Smooth muscle cell (in vitro differentiated cells): ENCODE results near the gene PEBP1. TPM values are rescaled to one million over a fixed set of nuclear protein-coding genes. Genes with fewer than 3 reads are reported as not detected.
A peak's percentile ranks its signal among the peaks of the same experiment; 100 is the strongest.

Source experiments
- DNase-seq: peaks from one replicate; lab custom pipeline; 2025; ENCODE audit not compliant: unreplicated experiment; lab: John Stamatoyannopoulos, UW
- H2AFZ ChIP-seq: fragments of 200-600 bp; sonication (generic); 2 replicates; pipeline ENCODE4 v1.6.0; 2016; ENCODE audit warnings: antibody characterized with exemption, low read depth, mild to moderate bottlenecking
- H3F3A ChIP-seq: fragments of 200-600 bp; sonication (generic); 2 replicates; pipeline ENCODE4 v1.6.0; 2017; ENCODE audit warnings: antibody characterized with exemption, low read depth
- H3K27ac ChIP-seq: fragments of 200-600 bp; sonication (generic); 2 replicates; pipeline ENCODE4 v1.5.1; 2016; ENCODE audit warnings: low read depth, mild to moderate bottlenecking
- H3K27me3 ChIP-seq: fragments of 200-600 bp; sonication (generic); 2 replicates; pipeline ENCODE4 v1.6.1; 2016; ENCODE audit warnings: low read depth, mild to moderate bottlenecking
- H3K36me3 ChIP-seq: fragments of 200-600 bp; sonication (generic); 2 replicates; pipeline ENCODE4 v1.5.1; 2016; ENCODE audit warnings: low read depth
- H3K4me1 ChIP-seq: fragments of 200-600 bp; sonication (generic); 2 replicates; pipeline ENCODE4 v1.5.1; 2016; ENCODE audit warnings: low read depth
- H3K4me2 ChIP-seq: fragments of 200-600 bp; sonication (generic); 2 replicates; pipeline ENCODE4 v1.6.0; 2016; ENCODE audit warnings: mild to moderate bottlenecking
- H3K4me3 ChIP-seq: fragments of 200-600 bp; sonication (generic); 2 replicates; pipeline ENCODE4 v1.5.1; 2016; ENCODE audit warnings: mild to moderate bottlenecking
- H3K79me2 ChIP-seq: fragments of 200-600 bp; sonication (generic); 2 replicates; pipeline ENCODE4 v1.6.0; 2016; ENCODE audit warnings: low read depth, mild to moderate bottlenecking
- H3K9ac ChIP-seq: fragments of 200-600 bp; sonication (generic); 2 replicates; pipeline ENCODE4 v1.6.0; 2016; ENCODE audit warnings: low read depth
- H3K9me3 ChIP-seq: fragments of 200-600 bp; sonication (generic); replicated peaks from 2 replicates; pipeline ENCODE4 v1.5.1; 2016; ENCODE audit warnings: low read depth
- H4K20me1 ChIP-seq: fragments of 200-600 bp; sonication (generic); 2 replicates; pipeline ENCODE4 v1.6.0; 2016; ENCODE audit warnings: low read depth
- whole genome bisulfite sequencing: methylation state at CpG from one replicate; pipeline ENCODE4 v1.1.7; 2016; ENCODE audit warnings: low lambda C conversion rate; 5-methylcytosine and 5-hydroxymethylcytosine counted together
- polyA plus RNA-seq: library from polyadenylated mRNA; unstranded; fragments of >200 nt; fragmentation: Nextera tagmentation; extraction: Ambion mirVana; gene quantifications from 2 replicates; pipeline ENCODE4 v1.2.1, GENCODE V29; 2016
- total RNA-seq: library from RNA; depleted of rRNA; stranded (reverse); fragments of >200 nt; gene quantifications from 2 replicates; pipeline ENCODE4 v1.2.3, GENCODE V29; 2014
- TF ChIP-seq, protein P1 (sequence below): fragments of 200-600 bp; sonication (generic); IDR thresholded peaks from 2 replicates; pipeline ENCODE4 v1.5.1; 2017; ENCODE audit warnings: borderline replicate concordance, mild to moderate bottlenecking, antibody characterized with exemption; ENCODE audit not compliant: insufficient read depth, poor library complexity, severe bottlenecking

The PEBP1 gene
- total and polyA plus RNA-seq, 2 experiments from 2014 or later, result 118 to 199 TPM

DNA sequence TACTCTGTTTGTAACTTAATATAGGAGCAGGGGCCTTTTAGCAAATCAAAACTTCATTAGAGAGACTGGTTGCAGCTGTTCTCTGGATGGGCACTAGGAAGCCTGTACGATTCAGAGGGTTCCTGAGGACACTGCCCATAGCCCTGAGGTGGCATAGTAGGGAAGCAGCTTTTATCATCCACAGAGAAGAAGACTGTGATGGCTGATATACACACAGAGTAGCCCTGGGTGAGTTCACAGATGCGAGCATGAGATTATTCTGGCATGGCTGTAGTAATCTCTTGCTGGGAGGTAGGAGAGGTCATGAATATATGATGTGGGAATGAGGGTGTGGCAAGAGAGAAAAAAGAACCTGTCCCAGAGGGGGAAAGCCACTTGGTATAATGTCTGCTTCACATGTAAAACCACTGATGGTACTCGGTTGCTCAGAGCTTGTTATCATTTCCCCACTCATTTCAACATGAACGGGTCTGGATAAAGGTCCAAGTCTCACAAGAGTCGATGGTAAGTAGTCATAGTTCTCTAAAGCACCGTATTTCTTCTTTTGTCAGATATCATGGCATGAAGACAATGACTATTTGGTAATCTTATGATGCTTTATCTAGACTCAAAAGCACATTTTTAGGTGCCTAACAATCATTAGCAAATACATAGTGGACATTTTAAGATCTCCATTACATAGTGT is 52.0 kb downstream of the PEBP1 start:
- TF ChIP-seq, protein P1, sequence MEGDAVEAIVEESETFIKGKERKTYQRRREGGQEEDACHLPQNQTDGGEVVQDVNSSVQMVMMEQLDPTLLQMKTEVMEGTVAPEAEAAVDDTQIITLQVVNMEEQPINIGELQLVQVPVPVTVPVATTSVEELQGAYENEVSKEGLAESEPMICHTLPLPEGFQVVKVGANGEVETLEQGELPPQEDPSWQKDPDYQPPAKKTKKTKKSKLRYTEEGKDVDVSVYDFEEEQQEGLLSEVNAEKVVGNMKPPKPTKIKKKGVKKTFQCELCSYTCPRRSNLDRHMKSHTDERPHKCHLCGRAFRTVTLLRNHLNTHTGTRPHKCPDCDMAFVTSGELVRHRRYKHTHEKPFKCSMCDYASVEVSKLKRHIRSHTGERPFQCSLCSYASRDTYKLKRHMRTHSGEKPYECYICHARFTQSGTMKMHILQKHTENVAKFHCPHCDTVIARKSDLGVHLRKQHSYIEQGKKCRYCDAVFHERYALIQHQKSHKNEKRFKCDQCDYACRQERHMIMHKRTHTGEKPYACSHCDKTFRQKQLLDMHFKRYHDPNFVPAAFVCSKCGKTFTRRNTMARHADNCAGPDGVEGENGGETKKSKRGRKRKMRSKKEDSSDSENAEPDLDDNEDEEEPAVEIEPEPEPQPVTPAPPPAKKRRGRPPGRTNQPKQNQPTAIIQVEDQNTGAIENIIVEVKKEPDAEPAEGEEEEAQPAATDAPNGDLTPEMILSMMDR, result no peak
- peaks cover 19% of the 10 kb centered on the region for H3K4me1 ChIP-seq
- H3K36me3 ChIP-seq, result no peaks in the 10 kb centered on the region
- H4K20me1 ChIP-seq, result no peaks in the 10 kb centered on the region
- H3K9ac ChIP-seq, result no peak overlapping the region
- no peak overlapping the region for H2AFZ ChIP-seq
- peak overlapping the region; percentile 80 for H3K4me2 ChIP-seq
- WGBS, result 94% methylated on average over 6 of the region's 6 CpGs
- no peaks in the 10 kb centered on the region for H3K27me3 ChIP-seq
- H3K4me3 ChIP-seq, result peak overlapping the region; percentile 48
- H3F3A ChIP-seq, result no peaks in the 10 kb centered on the region
- H3K27ac ChIP-seq, result no peak overlapping the region
- no peaks in the 10 kb centered on the region for H3K79me2 ChIP-seq
- DNase-seq, result no peak
- no peaks in the 10 kb centered on the region for H3K9me3 ChIP-seq

DNA sequence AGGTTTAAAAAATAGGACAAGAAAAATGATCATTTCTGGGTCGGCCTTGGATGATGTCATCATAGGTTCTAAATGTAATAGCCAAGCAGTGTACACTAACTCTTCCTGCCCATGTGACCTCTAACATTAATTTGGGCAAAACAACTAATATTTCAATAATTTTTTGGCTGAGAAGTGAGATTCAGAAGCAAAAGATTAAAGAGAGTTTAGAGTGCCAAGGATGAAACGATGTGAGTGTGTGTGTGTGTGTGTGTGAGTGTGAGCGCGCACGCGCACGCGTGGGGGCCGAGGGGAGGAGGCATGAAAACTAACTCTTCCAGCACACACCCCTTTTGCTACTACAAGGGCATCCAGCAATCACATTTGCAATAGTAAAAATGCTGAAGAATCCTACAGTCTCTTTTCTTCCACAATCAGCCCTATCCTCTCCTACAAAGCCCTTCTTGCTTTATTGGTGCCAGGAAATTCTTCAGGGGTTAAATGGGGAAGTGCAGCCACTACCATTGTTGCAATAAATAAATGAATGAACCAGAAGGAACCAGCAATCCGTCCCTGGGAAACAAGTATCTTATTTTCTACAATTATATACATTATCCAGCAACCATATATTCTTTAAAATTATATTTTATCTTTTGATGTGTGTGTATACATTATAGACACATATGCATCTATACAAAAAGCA is 52.9 kb downstream of the PEBP1 start:
- WGBS, result 93% methylated on average over 10 of the region's 10 CpGs
- Histone ChIP-seq H3K4me3 (peak overlapping the region; percentile 48), H3K27ac (peak overlapping the region; percentile 65), H3F3A (no peaks in the 10 kb centered on the region), H2AFZ (no peak overlapping the region), H3K4me2 (peak overlapping the region; percentile 80), H4K20me1 (no peaks in the 10 kb centered on the region), H3K79me2 (no peaks in the 10 kb centered on the region), H3K9me3 (no peaks in the 10 kb centered on the region), H3K4me1 (peaks cover 19% of the 10 kb centered on the region), H3K27me3 (no peaks in the 10 kb centered on the region), H3K9ac (no peak overlapping the region), H3K36me3 (no peaks in the 10 kb centered on the region)
- TF ChIP-seq, protein P1, result no peak
- DNase-seq, result no peak

DNA sequence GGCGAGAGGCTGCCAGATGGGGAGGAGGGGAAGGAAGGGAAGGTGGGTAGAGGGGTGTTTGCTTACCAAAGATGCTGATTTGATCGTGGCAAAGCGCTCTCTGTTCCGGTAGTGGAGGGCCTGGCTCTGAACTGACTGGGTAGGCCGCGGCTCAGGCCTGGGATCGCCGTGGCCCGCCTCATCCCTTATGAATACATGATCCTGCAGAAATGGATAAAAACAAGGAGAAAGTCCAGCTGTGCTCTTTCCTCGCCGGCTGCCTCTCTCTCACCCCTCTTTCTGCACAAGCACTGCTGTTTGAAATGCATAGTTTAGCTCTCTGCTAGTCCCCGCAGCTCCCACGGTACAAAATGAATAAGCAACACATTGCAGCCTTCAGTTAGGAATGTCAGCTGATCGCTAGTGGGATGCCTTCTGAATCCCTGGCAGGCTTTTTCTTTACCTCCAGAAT is 53.8 kb downstream of the PEBP1 start:
- Histone ChIP-seq H3K4me2 (peak overlapping the region; percentile 80), H3K9me3 (no peaks in the 10 kb centered on the region), H3K9ac (peak overlapping the region; percentile 77), H3K4me1 (peaks cover 19% of the 10 kb centered on the region), H3K79me2 (no peaks in the 10 kb centered on the region), H3K4me3 (peak overlapping the region; percentile 48), H3F3A (no peaks in the 10 kb centered on the region), H3K27me3 (no peaks in the 10 kb centered on the region), H2AFZ (peak overlapping the region; percentile 80), H3K36me3 (no peaks in the 10 kb centered on the region), H3K27ac (peak overlapping the region; percentile 65), H4K20me1 (no peaks in the 10 kb centered on the region)
- TF ChIP-seq, protein P1, result no peak
- no peak for DNase-seq
- 36% methylated on average over 14 of the region's 14 CpGs for WGBS
